Right lobe of liver (tissue), 4 donors: Measurements from ENCODE around the gene CSF3R.
"Not testable (repeated sequence)": the region's sequence is repeated elsewhere in the genome, so short reads cannot be mapped to it uniquely, and the experiment has no call there.

ENCODE experiments used
- CTCF ChIP-seq, 4 donors: fragments of 200-600 bp in 3 of 4; fragments of 450-650 bp in 1 of 4; IDR thresholded peaks; one replicate each; pipeline versions ENCODE4 v1.5.1 to v1.8.0; 2016 to 2022; ENCODE audit warnings: antibody characterized with exemption in 4 of 4, mild to moderate bottlenecking in 2 of 4
- POLR2A ChIP-seq: fragments of 450-650 bp; IDR thresholded peaks from one replicate; pipeline ENCODE4 v1.6.1; 2017; ENCODE audit warnings: antibody characterized with exemption, mild to moderate bottlenecking
- donor health status: DM: no; HTN: no; CAD: no.
- donor health status: DM: no; HTN: no; CAD: no.
- donor health status: DM: no; HTN: yes; CAD: no.

GRCh38 chr1:36477615-36478014 lies 5.1 kb downstream of the CSF3R start:
- not testable (repeated sequence) for TF ChIP-seq CTCF (IDR thresholded peaks at IDR 0.05); POLR2A
